Activated CD4-positive, alpha-beta T cell treated with anti-CD3 and anti-CD28 coated beads, Interleukin-2, amount 50 U/mL, for 24 hours (primary cell): Measurements from ENCODE around the gene PRKCE.
"Not testable (repeated sequence)": the region's sequence is repeated elsewhere in the genome, so short reads cannot be mapped to it uniquely, and the experiment has no call there.

Experiments
- DNase-seq, 2 donors: peaks; one replicate each; pipeline ENCODE4 v3.0.0-alpha.2; 2020; ENCODE audit warnings: low read depth in 1 of 2, low spot score in 1 of 2

PRKCE gene

GRCh38 chr2:45856391-45857274 is 205.2 kb downstream of the PRKCE start:
- no peak for DNase-seq

GRCh38 chr2:45857275-45857609 is 205.8 kb downstream of the PRKCE start:
- no peak for DNase-seq

- no peak for DNase-seq
Observed at GRCh38 chr2:45857867-45858520, 206.5 kb downstream of the PRKCE start.

GRCh38 chr2:45858872-45859271 is 207.4 kb downstream of the PRKCE start:
- not testable (repeated sequence) for DNase-seq

DNA sequence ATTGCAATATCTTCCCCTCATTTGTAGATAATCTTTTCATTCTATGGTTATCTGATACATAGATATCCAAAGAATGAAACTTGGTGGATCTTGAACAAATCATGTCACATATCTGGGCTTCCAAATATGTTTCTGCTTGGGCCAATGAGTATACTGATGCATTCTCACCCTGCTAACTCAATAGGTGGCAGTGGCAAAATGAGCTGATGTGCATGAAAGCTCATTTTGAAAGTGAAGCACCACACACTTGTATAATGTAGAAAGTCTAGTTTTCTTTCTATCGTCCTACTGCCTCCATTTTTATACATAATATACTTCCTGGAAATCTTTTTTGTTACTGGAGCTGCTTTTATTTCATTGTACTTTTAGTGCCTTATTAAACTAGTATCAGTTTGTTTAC is 208.2 kb downstream of the PRKCE start:
- DNase-seq = no peak

GRCh38 chr2:45860136-45861121 is 209.0 kb downstream of the PRKCE start:
- DNase-seq = peak in 1 of 2 donors; percentile 6

GRCh38 chr2:45862843-45863242 is 211.4 kb downstream of the PRKCE start:
- DNase-seq = no peak

DNA sequence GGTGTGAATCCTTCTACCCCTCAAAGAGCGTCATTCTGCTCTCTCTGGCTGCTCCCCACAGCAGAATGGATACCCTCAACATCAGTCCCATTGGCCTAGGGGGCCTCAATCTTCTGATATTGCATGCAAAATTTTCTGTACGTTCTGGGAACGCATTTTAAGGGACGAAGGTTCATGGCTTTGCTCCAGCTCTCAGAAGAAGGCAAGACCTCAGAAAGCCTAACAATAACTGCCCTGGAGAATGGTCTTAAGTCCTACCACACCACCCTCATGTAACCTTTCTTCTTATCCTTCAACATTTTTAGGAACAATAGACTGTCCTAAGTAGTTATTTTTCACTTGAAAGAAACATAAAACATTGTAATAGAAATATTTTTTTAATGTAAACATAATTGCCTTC is 212.6 kb downstream of the PRKCE start:
- no peak for DNase-seq

- no peak for DNase-seq
Observed at GRCh38 chr2:45867349-45867748, 215.9 kb downstream of the PRKCE start.

- no peak for DNase-seq
Observed at GRCh38 chr2:45867800-45868199, 216.3 kb downstream of the PRKCE start.

DNA sequence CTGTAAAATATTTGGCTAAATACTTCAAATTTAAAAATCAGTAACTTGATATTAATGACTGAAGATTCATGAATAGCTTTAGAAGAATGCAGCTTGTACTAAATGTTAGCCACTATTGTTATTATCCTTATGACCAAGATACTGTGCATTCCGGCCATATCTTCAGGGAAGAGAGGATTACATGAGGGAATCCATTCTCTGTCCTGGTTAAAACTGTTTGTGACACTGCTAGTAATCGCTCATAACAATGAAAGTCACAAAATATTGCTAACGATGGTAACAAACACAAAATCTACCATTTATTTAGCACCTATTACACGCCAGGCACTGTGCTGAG is 217.7 kb downstream of the PRKCE start:
- no peak for DNase-seq

DNA sequence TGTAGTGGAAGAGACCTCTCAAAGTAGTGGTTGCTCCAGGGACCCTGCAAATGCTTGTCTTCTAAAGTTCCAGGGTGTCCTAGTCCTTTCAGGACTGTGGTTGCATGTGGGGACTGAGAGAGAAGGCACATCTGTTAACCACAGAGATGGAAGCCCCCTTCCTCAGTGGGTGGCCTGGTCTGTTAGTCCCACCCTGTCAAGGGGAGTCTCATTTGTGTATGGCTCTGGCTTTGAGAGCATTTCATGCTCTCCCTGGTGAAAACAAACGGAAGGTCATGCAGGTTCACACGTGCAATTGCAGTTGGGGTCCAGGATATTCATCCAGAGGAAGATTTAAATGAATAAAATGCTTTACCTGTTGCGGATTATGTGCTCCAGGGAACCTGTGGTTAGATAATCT is 219.6 kb downstream of the PRKCE start:
- DNase-seq = no peak

DNA sequence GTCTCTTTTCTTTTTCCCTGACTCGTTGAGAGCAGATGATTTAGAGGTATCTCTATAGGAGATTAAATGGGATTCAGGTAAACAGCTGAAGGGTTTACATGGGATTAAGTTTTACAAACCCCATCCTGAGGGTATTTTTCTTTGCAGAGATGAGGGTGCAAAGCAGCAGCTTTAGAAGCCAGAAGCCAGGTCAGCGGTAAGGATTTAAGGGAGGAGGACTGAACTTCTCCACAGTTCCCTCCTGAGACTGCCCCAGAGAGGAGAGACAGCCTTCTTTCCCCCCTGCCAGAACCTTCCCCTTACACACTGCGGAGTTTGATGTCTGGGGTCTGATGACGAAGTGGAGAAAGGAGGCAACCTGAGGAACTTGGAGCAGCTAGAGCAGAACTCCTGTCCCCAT is 220.1 kb downstream of the PRKCE start:
- DNase-seq = no peak

DNA sequence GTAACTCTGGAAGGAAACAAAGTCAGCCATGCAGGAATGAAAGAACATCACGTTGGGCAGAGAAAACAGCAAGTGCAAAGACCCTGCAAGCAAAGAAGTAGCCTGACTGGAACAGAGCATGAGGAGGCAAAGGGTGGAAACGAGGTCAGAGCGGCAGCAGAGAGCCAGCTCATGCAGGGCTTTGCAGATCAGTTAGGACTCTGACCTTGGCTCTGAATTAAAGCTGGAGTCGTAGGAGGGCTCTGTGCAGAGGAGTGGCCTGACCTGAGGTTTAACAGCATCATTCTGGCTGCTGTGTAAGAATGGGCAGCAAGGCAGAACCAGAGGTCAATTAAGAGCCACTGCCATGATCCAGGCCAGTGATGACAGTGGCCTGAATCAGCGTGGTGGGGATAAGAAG is 220.7 kb downstream of the PRKCE start:
- DNase-seq = no peak

GRCh38 chr2:45874344-45874743 is 222.9 kb downstream of the PRKCE start:
- DNase-seq = no peak

DNA sequence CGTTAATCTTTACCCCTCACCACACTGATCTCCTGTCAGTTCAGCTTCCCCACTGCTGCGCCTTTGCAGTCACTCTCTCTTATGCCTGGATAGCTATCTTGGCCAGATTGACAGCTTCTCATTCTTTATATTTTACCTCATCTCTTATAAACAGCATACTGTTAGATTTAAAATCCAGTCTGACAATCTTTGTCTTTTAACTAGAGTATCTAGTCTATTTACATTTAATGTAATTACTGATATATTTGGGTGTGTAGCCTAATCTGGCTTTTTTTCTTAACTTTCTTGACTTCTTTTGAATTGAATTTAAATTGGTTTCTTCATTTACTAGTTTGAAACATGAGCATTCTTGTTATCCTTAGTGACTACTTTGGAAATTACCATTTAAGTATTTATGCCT is 225.1 kb downstream of the PRKCE start:
- no peak for DNase-seq

DNA sequence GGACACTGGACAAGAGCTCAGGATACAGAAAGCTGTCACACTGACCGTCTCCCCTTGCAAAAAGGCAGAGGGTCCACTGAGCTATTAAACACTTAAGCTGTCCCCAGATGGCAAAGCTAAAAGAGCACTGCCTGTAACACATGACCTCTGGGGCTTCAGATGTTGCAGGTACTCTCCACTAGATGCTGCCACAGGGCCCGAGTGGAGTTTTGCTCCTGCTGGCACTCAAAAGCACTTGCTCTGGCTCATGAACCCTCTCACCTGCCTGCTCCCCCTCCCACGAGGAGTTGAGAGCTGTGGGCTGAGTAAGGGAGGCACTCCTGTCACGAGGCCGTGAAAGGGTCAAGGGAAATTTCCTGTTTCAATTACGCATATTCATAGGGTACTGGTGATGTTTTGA is 227.9 kb downstream of the PRKCE start:
- DNase-seq = no peak

GRCh38 chr2:45879936-45880335 is 228.5 kb downstream of the PRKCE start:
- DNase-seq = no peak

DNA sequence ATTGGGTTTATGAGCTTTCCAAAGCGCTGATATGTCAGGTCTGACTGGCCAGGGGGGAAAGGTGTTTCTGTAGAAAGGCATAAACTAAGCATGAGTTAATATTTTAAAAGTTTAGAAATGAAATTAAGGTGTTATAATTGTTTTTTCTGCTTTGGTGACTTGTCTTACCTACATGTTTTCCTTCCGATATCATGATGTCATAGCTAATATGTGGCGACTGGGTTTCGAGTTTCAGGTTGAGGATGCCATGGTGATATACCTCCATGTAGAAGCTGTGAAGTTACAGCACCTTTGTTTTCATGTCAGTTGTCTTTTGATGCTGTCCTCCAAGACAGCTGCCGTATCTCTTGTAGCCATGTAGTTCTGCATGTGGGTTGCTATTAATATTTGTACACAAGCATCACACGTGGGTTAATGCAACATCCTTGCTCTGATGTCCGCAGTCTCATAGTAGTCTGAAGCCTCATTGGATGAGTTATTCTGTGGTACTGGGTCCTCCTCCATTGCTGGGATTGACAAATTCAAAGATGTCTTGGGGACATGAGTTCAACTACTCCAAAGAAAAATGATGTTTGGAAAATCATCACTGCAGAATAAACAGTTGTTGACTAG is 230.6 kb downstream of the PRKCE start:
- DNase-seq = no peak

- no peak for DNase-seq
Observed at GRCh38 chr2:45882707-45883602, 231.5 kb downstream of the PRKCE start.
